OCI-LY7 (cell line): ENCODE results near the gene TRIO. TPM values are rescaled to one million over a fixed set of nuclear protein-coding genes. Genes with fewer than 3 reads are reported as not detected.

Source experiments
- BruUV-seq: library from RNA; stranded (reverse); fragments of 400-500 nt; replicated peaks from 2 replicates; lab custom pipeline; 2021; lab: Mats Ljungman, UMichigan
- CTCF ChIA-PET: fragments of 300-600 bp; sonication (Branson Sonifier 250); formaldehyde crosslinking; loops from one replicate; lab custom pipeline; 2022; ENCODE audit warnings: antibody characterized with exemption; ENCODE audit not compliant: unreplicated experiment; lab: Charles Lee
- POLR2A ChIA-PET: fragments of 300-600 bp; sonication (Branson Sonifier 250); formaldehyde crosslinking; loops from one replicate; lab custom pipeline; 2022; ENCODE audit warnings: antibody characterized with exemption; lab: Charles Lee
- DNase-seq: peaks from one replicate; pipeline ENCODE4 v3.0.0-alpha.2; 2015; ENCODE audit warnings: low spot score
- H2AFZ ChIP-seq: fragments of 200-600 bp; sonication (generic), shearing (Covaris generic); 2 replicates; pipeline ENCODE4 v1.6.1; 2014; ENCODE audit warnings: mild to moderate bottlenecking, antibody characterized with exemption, low read length, moderate library complexity
- H3K27ac ChIP-seq: fragments of 200-600 bp; sonication (generic); 2 replicates; pipeline ENCODE4 v1.5.1; 2014; ENCODE audit warnings: mixed run types, low read depth, mild to moderate bottlenecking, moderate library complexity, low read length, inconsistent platforms; ENCODE audit not compliant: poor library complexity, severe bottlenecking
- H3K36me3 ChIP-seq: fragments of 200-600 bp; sonication (generic); 2 replicates; pipeline ENCODE4 v1.6.1; 2014; ENCODE audit warnings: mild to moderate bottlenecking, antibody characterized with exemption, low read length, moderate library complexity, mixed read lengths; ENCODE audit not compliant: insufficient read depth
- H3K4me1 ChIP-seq: fragments of 200-600 bp; sonication (generic); 2 replicates; pipeline ENCODE4 v1.5.1; 2014; ENCODE audit warnings: mild to moderate bottlenecking, low read length; ENCODE audit not compliant: insufficient read depth, poor library complexity, severe bottlenecking
- H3K4me2 ChIP-seq: fragments of 200-600 bp; sonication (generic); 2 replicates; pipeline ENCODE4 v1.6.1; 2014; ENCODE audit warnings: mild to moderate bottlenecking, low read length
- H3K4me3 ChIP-seq: fragments of 200-600 bp; sonication (generic); 2 replicates; pipeline ENCODE4 v1.5.1; 2014; ENCODE audit warnings: mild to moderate bottlenecking, low read depth, low read length; ENCODE audit not compliant: poor library complexity, severe bottlenecking
- H3K79me2 ChIP-seq: fragments of 200-600 bp; sonication (generic); 2 replicates; pipeline ENCODE4 v1.6.1; 2016; ENCODE audit warnings: low read depth, mild to moderate bottlenecking, low read length, moderate library complexity, mixed read lengths; ENCODE audit not compliant: insufficient read depth
- H3K9me2 ChIP-seq: fragments of 200-600 bp; sonication (generic); 2 replicates; pipeline ENCODE4 v1.6.1; 2016; ENCODE audit warnings: mild to moderate bottlenecking, low read length, mixed read lengths; ENCODE audit not compliant: insufficient read depth
- H3K9me3 ChIP-seq: fragments of 200-600 bp; sonication (generic); 2 replicates; pipeline ENCODE4 v1.6.1; 2014; ENCODE audit warnings: mild to moderate bottlenecking, mixed run types, low read length, mixed read lengths
- H4K20me1 ChIP-seq: fragments of 200-600 bp; sonication (generic); 2 replicates; pipeline ENCODE4 v1.6.1; 2014; ENCODE audit warnings: mild to moderate bottlenecking, antibody characterized with exemption, low read length, moderate library complexity, mixed read lengths; ENCODE audit not compliant: insufficient read depth
- EZH2phosphoT487 ChIP-seq: fragments of 200-600 bp; sonication (generic); IDR thresholded peaks from 2 replicates; pipeline ENCODE4 v1.6.1; 2018; ENCODE audit warnings: low read depth, borderline replicate concordance, mild to moderate bottlenecking, mixed run types, antibody characterized with exemption, low read length, moderate library complexity, mixed read lengths
- intact Hi-C: fragments of 100-400 bp; cut with micrococcal nuclease; formaldehyde crosslinking; loops from one replicate; pipeline ENCODE4 v1.10.0; 2022; ENCODE audit not compliant: unreplicated experiment
- total RNA-seq, 2 experiments: library from RNA; depleted of rRNA in 1 of 2; stranded (reverse); fragments of >200 nt in 1 of 2; shearing (Covaris generic) in 1 of 2; gene quantifications; 2 replicates each; pipeline ENCODE4 v1.2.3, GENCODE V29; 2014 to 2022
- TF ChIP-seq, protein P1 (sequence below): fragments of 200-600 bp; sonication (generic); conservative IDR thresholded peaks from 2 replicates; pipeline ENCODE4 v1.5.1; 2014; ENCODE audit warnings: mild to moderate bottlenecking, antibody characterized with exemption, low read length, moderate library complexity, mixed read lengths

The TRIO gene
- total RNA-seq, 2 experiments from 2014 or later: 35.8 to 55.1 TPM

DNA sequence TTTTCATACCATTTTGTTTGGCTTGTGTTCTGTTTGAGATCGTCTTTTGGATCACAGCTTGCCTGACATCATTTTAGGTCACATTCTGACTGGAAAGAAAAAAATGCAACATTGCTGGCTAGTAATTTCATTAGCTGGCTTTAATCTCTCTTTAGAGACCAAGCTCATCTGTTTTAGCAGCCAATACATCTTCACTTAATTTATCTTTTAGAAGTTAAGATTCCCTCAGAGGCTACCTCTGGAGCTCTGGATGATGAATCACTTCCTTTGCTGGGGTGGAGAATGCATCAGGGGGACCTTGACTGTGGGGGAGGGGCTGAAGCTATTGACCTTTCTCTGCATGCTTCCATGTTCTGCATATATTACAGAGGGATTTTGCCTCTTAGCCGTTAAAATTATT is 256.9 kb downstream of the TRIO start:
- Histone ChIP-seq H3K4me2 (no peak overlapping the region), H3K36me3 (peaks cover 17% of the 10 kb centered on the region), H3K9me3 (no peaks in the 10 kb centered on the region)

DNA sequence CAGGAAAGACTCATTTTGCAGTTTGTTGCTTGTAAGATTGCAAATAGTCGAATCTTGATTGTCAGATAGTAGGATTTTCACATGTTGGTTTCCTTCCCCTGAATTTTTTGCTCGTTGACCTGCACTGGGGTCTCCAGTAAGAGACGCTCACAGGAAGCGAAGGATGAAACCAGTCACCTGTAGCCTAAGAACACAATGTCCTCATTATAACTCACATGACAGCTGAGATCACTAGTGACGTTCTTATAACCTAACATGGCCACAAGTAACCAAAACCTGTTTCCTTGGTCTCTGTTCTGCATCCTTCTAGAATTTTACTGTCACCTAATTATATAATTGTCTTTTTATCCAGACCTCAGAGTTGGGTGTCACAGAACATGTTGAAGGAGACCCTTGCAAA is 257.5 kb downstream of the TRIO start:
- BruUV-seq: TSS peak; percentile 41

More for the DNA sequence above, 256.9 kb downstream of the TRIO start:
- Histone ChIP-seq H3K4me3 (no peak overlapping the region), H3K27ac (no peak overlapping the region), H4K20me1 (no peaks in the 10 kb centered on the region), H2AFZ (no peak overlapping the region), H3K4me1 (no peaks in the 10 kb centered on the region), H3K9me2 (no peaks in the 10 kb centered on the region), H3K79me2 (no peaks in the 10 kb centered on the region)
- CTCF ChIA-PET: interaction anchor here (1.9 kb wide), 1 partner anchor 248 kb away, joined by 7 read pairs; no protein-coding TSS in a partner anchor
- no TSS peak for BruUV-seq
- intact Hi-C loops: no loop called here
- TF ChIP-seq EZH2phosphoT487: no peak
- TF ChIP-seq, protein P1, sequence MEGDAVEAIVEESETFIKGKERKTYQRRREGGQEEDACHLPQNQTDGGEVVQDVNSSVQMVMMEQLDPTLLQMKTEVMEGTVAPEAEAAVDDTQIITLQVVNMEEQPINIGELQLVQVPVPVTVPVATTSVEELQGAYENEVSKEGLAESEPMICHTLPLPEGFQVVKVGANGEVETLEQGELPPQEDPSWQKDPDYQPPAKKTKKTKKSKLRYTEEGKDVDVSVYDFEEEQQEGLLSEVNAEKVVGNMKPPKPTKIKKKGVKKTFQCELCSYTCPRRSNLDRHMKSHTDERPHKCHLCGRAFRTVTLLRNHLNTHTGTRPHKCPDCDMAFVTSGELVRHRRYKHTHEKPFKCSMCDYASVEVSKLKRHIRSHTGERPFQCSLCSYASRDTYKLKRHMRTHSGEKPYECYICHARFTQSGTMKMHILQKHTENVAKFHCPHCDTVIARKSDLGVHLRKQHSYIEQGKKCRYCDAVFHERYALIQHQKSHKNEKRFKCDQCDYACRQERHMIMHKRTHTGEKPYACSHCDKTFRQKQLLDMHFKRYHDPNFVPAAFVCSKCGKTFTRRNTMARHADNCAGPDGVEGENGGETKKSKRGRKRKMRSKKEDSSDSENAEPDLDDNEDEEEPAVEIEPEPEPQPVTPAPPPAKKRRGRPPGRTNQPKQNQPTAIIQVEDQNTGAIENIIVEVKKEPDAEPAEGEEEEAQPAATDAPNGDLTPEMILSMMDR: no peak
- DNase-seq: no peak
- POLR2A ChIA-PET: interaction anchor here (0.8 kb wide), 1 partner anchor 76 kb away, joined by 3 read pairs; no protein-coding TSS in a partner anchor

DNA sequence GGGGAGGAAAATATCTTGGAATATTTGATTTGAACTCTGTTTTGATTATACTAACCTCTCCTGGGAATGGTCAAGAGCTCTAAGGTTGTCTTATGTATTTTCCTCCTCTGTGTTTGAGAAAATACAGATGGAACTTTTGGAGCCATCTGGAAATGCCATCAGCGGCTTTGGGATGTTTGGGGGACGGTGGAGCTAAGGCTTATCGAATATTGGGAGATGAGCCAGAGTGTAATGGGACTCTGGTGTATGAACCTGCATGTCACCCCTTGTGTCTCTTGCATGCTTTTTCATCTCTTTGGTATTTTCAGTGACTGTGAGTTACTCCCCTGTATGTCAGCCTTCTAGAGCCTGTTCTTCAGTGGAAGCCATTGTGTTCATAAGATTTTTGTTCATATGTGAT is 258.5 kb downstream of the TRIO start:
- no peak overlapping the region for H3K27ac ChIP-seq
- intact Hi-C loops: no loop called here
- ChIA-PET POLR2A (no interaction called here), CTCF (no interaction called here)
- BruUV-seq: no TSS peak
- H2AFZ ChIP-seq: no peak overlapping the region
- H3K9me3 ChIP-seq: no peaks in the 10 kb centered on the region
- no peak for TF ChIP-seq EZH2phosphoT487
- TF ChIP-seq, protein P1: no peak
- H4K20me1 ChIP-seq: no peaks in the 10 kb centered on the region
- H3K9me2 ChIP-seq: no peaks in the 10 kb centered on the region
- no peaks in the 10 kb centered on the region for H3K4me1 ChIP-seq
- H3K79me2 ChIP-seq: no peaks in the 10 kb centered on the region
- H3K4me3 ChIP-seq: no peak overlapping the region
- no peak for DNase-seq
- peaks cover 17% of the 10 kb centered on the region for H3K36me3 ChIP-seq
- no peak overlapping the region for H3K4me2 ChIP-seq

More for the DNA sequence above, 257.5 kb downstream of the TRIO start:
- H3K79me2 ChIP-seq: no peaks in the 10 kb centered on the region
- intact Hi-C loops: no loop called here
- DNase-seq: no peak
- H3K27ac ChIP-seq: no peak overlapping the region
- TF ChIP-seq EZH2phosphoT487: no peak
- TF ChIP-seq, protein P1: no peak
- no peak overlapping the region for H3K4me2 ChIP-seq
- no peaks in the 10 kb centered on the region for H3K4me1 ChIP-seq
- H3K9me2 ChIP-seq: no peaks in the 10 kb centered on the region
- H4K20me1 ChIP-seq: no peaks in the 10 kb centered on the region
- peaks cover 17% of the 10 kb centered on the region for H3K36me3 ChIP-seq
- POLR2A ChIA-PET: interaction anchor here (0.8 kb wide), 1 partner anchor 76 kb away, joined by 3 read pairs; no protein-coding TSS in a partner anchor
- H3K4me3 ChIP-seq: no peak overlapping the region
- CTCF ChIA-PET: interaction anchor here (1.9 kb wide), 1 partner anchor 248 kb away, joined by 7 read pairs; no protein-coding TSS in a partner anchor
- no peaks in the 10 kb centered on the region for H3K9me3 ChIP-seq
- H2AFZ ChIP-seq: no peak overlapping the region
